Endothelial cell of umbilical vein (primary cell): ENCODE measurements around the gene IL17REL. TPM values are rescaled to one million over a fixed set of nuclear protein-coding genes. Genes with fewer than 3 reads are reported as not detected.

Source experiments
- BruUV-seq: library from RNA; stranded (reverse); fragments of 400-500 nt; replicated peaks from 2 replicates; lab custom pipeline; 2021; lab: Mats Ljungman, UMichigan
- CTCF ChIA-PET: fragments of 300-600, 350-600 bp; sonication (Branson Sonifier 250); formaldehyde crosslinking; loops from one replicate; lab custom pipeline; 2021; ENCODE audit warnings: antibody characterized with exemption, inconsistent platforms; lab: Charles Lee
- POLR2A ChIA-PET: fragments of 300-600, 350-600 bp; sonication (Branson Sonifier 250); formaldehyde crosslinking; loops from one replicate; lab custom pipeline; 2021; ENCODE audit warnings: antibody characterized with exemption, inconsistent platforms; lab: Charles Lee
- DNase-seq: peaks from one replicate; pipeline ENCODE4 v3.0.0-alpha.2; 2011; ENCODE audit warnings: low read depth, low spot score
- FAIRE-seq: peaks from 2 replicates; lab custom pipeline; 2011; peaks lifted over from hg19 to GRCh38; lab: Jason Lieb, UNC
- H2AFZ ChIP-seq: 2 replicates; pipeline ENCODE4 v1.6.0; 2012; ENCODE audit warnings: low read depth, low read length, control low read depth, inconsistent platforms
- H3K27ac ChIP-seq: 2 replicates; pipeline ENCODE4 v1.5.1; 2011; ENCODE audit warnings: low read depth, mild to moderate bottlenecking, control low read depth, low read length, moderate library complexity; ENCODE audit not compliant: insufficient read depth
- H3K27me3 ChIP-seq, 2 experiments: 2 replicates each; pipeline versions ENCODE4 v1.6.0 to v1.6.1; 2011; ENCODE audit warnings: low read length in 2 of 2, mixed read lengths in 1 of 2; ENCODE audit not compliant: control insufficient read depth in 2 of 2, insufficient read depth in 2 of 2
- H3K36me3 ChIP-seq, 2 experiments: 2 replicates in 1 of 2; 3 replicates in 1 of 2; pipeline ENCODE4 v1.5.1; 2011; ENCODE audit warnings: low read length in 2 of 2, mild to moderate bottlenecking in 1 of 2, moderate library complexity in 1 of 2; ENCODE audit not compliant: control insufficient read depth in 2 of 2, insufficient read depth in 2 of 2; ENCODE audit errors: extremely low read depth in 1 of 2
- H3K4me1 ChIP-seq: 3 replicates; pipeline ENCODE4 v1.5.1; 2011; ENCODE audit warnings: mild to moderate bottlenecking, low read length; ENCODE audit not compliant: control insufficient read depth, insufficient read depth; ENCODE audit errors: extremely low read depth
- H3K4me2 ChIP-seq: 2 replicates; pipeline ENCODE4 v1.6.1; 2011; ENCODE audit warnings: low read length, control low read depth, mixed read lengths; ENCODE audit not compliant: insufficient read depth
- H3K4me3 ChIP-seq, 3 experiments: fragments of 200-600 bp in 1 of 3; sonication (generic), shearing (Covaris generic) in 1 of 3; replicated peaks in 1 of 3; 2 replicates each; pipeline ENCODE4 v1.5.1; 2011 to 2016; ENCODE audit warnings: control low read depth in 3 of 3, low read length in 3 of 3, mild to moderate bottlenecking in 2 of 3, inconsistent platforms in 1 of 3, low read depth in 1 of 3, moderate library complexity in 1 of 3; ENCODE audit not compliant: insufficient read depth in 1 of 3
- H3K79me2 ChIP-seq: 2 replicates; pipeline ENCODE4 v1.6.0; 2012; ENCODE audit warnings: low read length, inconsistent platforms; ENCODE audit not compliant: control insufficient read depth, insufficient read depth
- H3K9ac ChIP-seq: replicated peaks from 2 replicates; pipeline ENCODE3; 2011; ENCODE audit warnings: low read length, control low read depth; ENCODE audit not compliant: insufficient read depth; ENCODE audit errors: extremely low read depth
- H3K9me1 ChIP-seq: replicated peaks from 3 replicates; pipeline ENCODE4 v1.6.0; 2011; ENCODE audit warnings: mild to moderate bottlenecking, low read length; ENCODE audit not compliant: control insufficient read depth, insufficient read depth; ENCODE audit errors: extremely low read depth
- H3K9me3 ChIP-seq: replicated peaks from 2 replicates; pipeline ENCODE4 v1.5.1; 2012; ENCODE audit warnings: low read length, inconsistent platforms; ENCODE audit not compliant: control insufficient read depth, insufficient read depth
- H4K20me1 ChIP-seq: replicated peaks from 2 replicates; pipeline ENCODE3; 2011; ENCODE audit warnings: mild to moderate bottlenecking, low read length; ENCODE audit not compliant: control insufficient read depth, insufficient read depth; ENCODE audit errors: extremely low read depth
- CTCF ChIP-seq, 2 donors: IDR thresholded peaks; 1 replicate in 1 of 2; 2 replicates in 1 of 2; pipeline ENCODE4 v1.5.1; 2011; ENCODE audit warnings: low read length in 2 of 2, mild to moderate bottlenecking in 2 of 2, moderate library complexity in 2 of 2, control low read depth in 1 of 2, inconsistent platforms in 1 of 2, low read depth in 1 of 2; ENCODE audit not compliant: insufficient read depth in 1 of 2; ENCODE audit errors: extremely low read depth in 1 of 2
- EZH2 ChIP-seq: IDR thresholded peaks from 2 replicates; pipeline ENCODE4 v1.6.1; 2012; ENCODE audit warnings: borderline replicate concordance, low read depth, mild to moderate bottlenecking, moderate library complexity, low read length, inconsistent platforms; ENCODE audit not compliant: severe bottlenecking
- FOS ChIP-seq: IDR thresholded peaks from 2 replicates; pipeline ENCODE4 v1.6.1; 2011; ENCODE audit warnings: mild to moderate bottlenecking, low read length, moderate library complexity, borderline replicate concordance; ENCODE audit not compliant: insufficient read depth
- GATA2 ChIP-seq: IDR thresholded peaks from 2 replicates; pipeline ENCODE4 v1.7.0; 2011; ENCODE audit warnings: low read depth, mild to moderate bottlenecking, moderate library complexity, mixed read lengths, low read length; ENCODE audit not compliant: insufficient read length, insufficient read depth
- JUN ChIP-seq: IDR thresholded peaks from 2 replicates; pipeline ENCODE4 v1.6.1; 2011; ENCODE audit warnings: borderline replicate concordance, low read depth; ENCODE audit not compliant: insufficient read length, insufficient read depth
- MAX ChIP-seq: IDR thresholded peaks from 2 replicates; pipeline ENCODE4 v1.6.1; 2011; ENCODE audit not compliant: insufficient read depth, insufficient read length
- MYC ChIP-seq: IDR thresholded peaks from one replicate; pipeline ENCODE4 v1.6.1; 2011; ENCODE audit warnings: mild to moderate bottlenecking, low read depth, low read length
- POLR2A ChIP-seq: IDR thresholded peaks from 2 replicates; pipeline ENCODE4 v1.6.1; 2012; ENCODE audit warnings: low read depth, mild to moderate bottlenecking, control low read depth, low read length
- POLR2AphosphoS5 ChIP-seq: IDR thresholded peaks from 2 replicates; pipeline ENCODE4 v1.6.1; 2012; ENCODE audit warnings: low read depth, mild to moderate bottlenecking, control low read depth, low read length, moderate library complexity; ENCODE audit not compliant: insufficient read depth
- dilution Hi-C: fragments of 300-500 bp; cut with MboI; formaldehyde crosslinking; loops from one replicate; pipeline ENCODE4 v1.15.0; 2019; ENCODE audit warnings: low sequenced_read_pairs; ENCODE audit not compliant: extremely low pct_ligation_motif_present
- intact Hi-C: fragments of 100-400 bp; cut with micrococcal nuclease; formaldehyde crosslinking; loops from one replicate; pipeline ENCODE4 v1.10.0; 2022
- polyA plus RNA-seq, 4 experiments: library from polyadenylated mRNA; depleted of rRNA in 3 of 4; stranded (reverse) in 3 of 4; unstranded in 1 of 4; fragments of >200 nt; gene quantifications; 2 replicates each; pipeline versions ENCODE4 v1.2.1 to v1.2.3, GENCODE V29; 2011 to 2012; ENCODE audit warnings: missing spikeins in 1 of 4
- total RNA-seq: library from RNA; stranded (reverse); gene quantifications from 2 replicates; pipeline ENCODE4 v1.2.3, GENCODE V29; 2021

The IL17REL gene
- total and polyA plus RNA-seq, 2 donors (not counting 3 experiments of a cell fraction or from before 2014, with no cell fraction given) = 0.06 to 0.15 TPM

- no peak overlapping the region for H3K4me2 ChIP-seq
- no peaks in the 10 kb centered on the region for H3K36me3 ChIP-seq
- H3K4me1 ChIP-seq = no peaks in the 10 kb centered on the region
- DNase-seq (no peak), FAIRE-seq (no peak)
- no TSS peak for BruUV-seq
- intact Hi-C loops = no loop called here
- dilution Hi-C loops = no loop called here
- H3K9me3 ChIP-seq = no peaks in the 10 kb centered on the region
- no peaks in the 10 kb centered on the region for H3K9me1 ChIP-seq
- peak overlapping the region; percentile 43 for H2AFZ ChIP-seq
- TF ChIP-seq EZH2 (no peak), POLR2AphosphoS5 (no peak)
- H3K27ac ChIP-seq = no peak overlapping the region
- H4K20me1 ChIP-seq = no peaks in the 10 kb centered on the region
- ChIA-PET POLR2A (no interaction called here), CTCF (interaction anchor here (1.0 to 1.5 kb wide), 3 partner anchors 24 to 209 kb away, joined by 3 read pairs; no protein-coding TSS in a partner anchor)
- H3K9ac ChIP-seq = no peak overlapping the region
- H3K27me3 ChIP-seq = peaks cover 0 to 2% of the 10 kb centered on the region in 2 experiments
- H3K79me2 ChIP-seq = no peaks in the 10 kb centered on the region
- peak overlapping the region in 1 of 3 experiments; percentile 18 for H3K4me3 ChIP-seq
These were observed 12.5 kb downstream of the IL17REL start for GRCh38 chr22:49999946-50000586.

GRCh38 chr22:49999063-49999945 is 13.3 kb downstream of the IL17REL start:
- intact Hi-C loops (no loop called here), dilution Hi-C loops (no loop called here)
- ChIA-PET CTCF (interaction anchor here (1.2 to 1.5 kb wide), 2 partner anchors 25 to 30 kb away, joined by 3 read pairs; no protein-coding TSS in a partner anchor), POLR2A (no interaction called here)
- no peak overlapping the region for H3K4me2 ChIP-seq
- H3K4me3 ChIP-seq = peak overlapping the region in 1 of 3 experiments; percentile 33
- peak overlapping the region; percentile 81 for H2AFZ ChIP-seq
- H3K79me2 ChIP-seq = no peaks in the 10 kb centered on the region
- H3K4me1 ChIP-seq = no peaks in the 10 kb centered on the region
- no peaks in the 10 kb centered on the region for H3K9me1 ChIP-seq
- BruUV-seq = no TSS peak
- no peaks in the 10 kb centered on the region for H4K20me1 ChIP-seq
- no peak overlapping the region for H3K27ac ChIP-seq
- no peak for DNase-seq
- no peaks in the 10 kb centered on the region for H3K36me3 ChIP-seq
- H3K27me3 ChIP-seq = peaks cover 0 to under 1% of the 10 kb centered on the region in 2 experiments
- H3K9me3 ChIP-seq = no peaks in the 10 kb centered on the region
- FAIRE-seq = no peak
- TF ChIP-seq POLR2AphosphoS5 = no peak
- no peak for TF ChIP-seq FOS
- TF ChIP-seq MYC = no peak
- no peak for TF ChIP-seq CTCF (IDR thresholded peaks at IDR 0.05; ENCODE audit: extremely low read depth in 1 of 2, insufficient read depth in 1 of 2, low read depth in 1 of 2, low read length in 2 of 2)
- no peak for TF ChIP-seq EZH2
- no peak for TF ChIP-seq POLR2A
- TF ChIP-seq JUN = no peak
- TF ChIP-seq GATA2 = no peak
- TF ChIP-seq MAX = no peak
- no peak overlapping the region for H3K9ac ChIP-seq
